Neural progenitor cell (in vitro differentiated cells): Measurements from ENCODE around the gene PARP8. TPM values are rescaled to one million over a fixed set of nuclear protein-coding genes. Genes with fewer than 3 reads are reported as not detected.

Source experiments
- DNase-seq: peaks from one replicate; pipeline ENCODE4 v3.0.0-alpha.2; 2016; ENCODE audit warnings: low spot score
- H2AFZ ChIP-seq: fragments of 200-600 bp; sonication (generic); replicated peaks from 2 replicates; pipeline ENCODE4 v1.6.1; 2016; ENCODE audit warnings: antibody characterized with exemption
- H3F3A ChIP-seq: fragments of 200-600 bp; sonication (generic); 2 replicates; pipeline ENCODE4 v1.6.1; 2016; ENCODE audit warnings: antibody characterized with exemption, low read depth
- H3K27ac ChIP-seq: fragments of 200-600 bp; sonication (generic); 2 replicates; pipeline ENCODE4 v1.5.1; 2016; ENCODE audit warnings: mild to moderate bottlenecking
- H3K27me3 ChIP-seq: fragments of 200-600 bp; sonication (generic); 2 replicates; pipeline ENCODE4 v1.6.1; 2016; ENCODE audit warnings: mild to moderate bottlenecking, moderate library complexity
- H3K36me3 ChIP-seq: fragments of 200-600 bp; sonication (generic); 2 replicates; pipeline ENCODE4 v1.5.1; 2016
- H3K4me1 ChIP-seq: fragments of 200-600 bp; sonication (generic); 2 replicates; pipeline ENCODE4 v1.6.1; 2016; ENCODE audit warnings: mixed run types
- H3K4me2 ChIP-seq: fragments of 200-600 bp; sonication (generic); 2 replicates; pipeline ENCODE4 v1.6.1; 2016
- H3K4me3 ChIP-seq: fragments of 200-600 bp; sonication (generic); 2 replicates; pipeline ENCODE4 v1.5.1; 2016
- H3K79me2 ChIP-seq: fragments of 200-600 bp; sonication (generic); 2 replicates; pipeline ENCODE4 v1.6.1; 2016; ENCODE audit warnings: low read depth
- H3K9ac ChIP-seq: fragments of 200-600 bp; sonication (generic); 2 replicates; pipeline ENCODE4 v1.6.1; 2016
- H3K9me3 ChIP-seq: fragments of 200-600 bp; sonication (generic); 2 replicates; pipeline ENCODE4 v1.5.1; 2016; ENCODE audit warnings: low read depth
- H4K20me1 ChIP-seq: fragments of 200-600 bp; sonication (generic); 2 replicates; pipeline ENCODE4 v1.6.1; 2016; ENCODE audit warnings: low read depth
- H3K27ac Mint-ChIP-seq: 3 replicates; pipeline ENCODE4 v1.8.0; 2021; ENCODE audit warnings: mixed read lengths
- H3K27me3 Mint-ChIP-seq: 2 replicates; pipeline ENCODE4 v1.8.0; 2022; ENCODE audit warnings: low read depth, mild to moderate bottlenecking, inconsistent platforms, moderate library complexity, mixed read lengths; ENCODE audit not compliant: insufficient read depth
- H3K36me3 Mint-ChIP-seq: 3 replicates; pipeline ENCODE4 v1.8.0; 2021; ENCODE audit warnings: mixed read lengths
- H3K4me1 Mint-ChIP-seq: 3 replicates; pipeline ENCODE4 v1.8.0; 2021; ENCODE audit warnings: mixed read lengths
- H3K4me3 Mint-ChIP-seq: 3 replicates; pipeline ENCODE4 v1.8.0; 2021; ENCODE audit warnings: mild to moderate bottlenecking, moderate library complexity, mixed read lengths
- H3K9me3 Mint-ChIP-seq: 3 replicates; pipeline ENCODE4 v1.8.0; 2020; ENCODE audit warnings: mixed read lengths
- CTCF ChIP-seq: fragments of 200-600 bp; sonication (generic); IDR thresholded peaks from 2 replicates; pipeline ENCODE4 v1.5.1; 2017; ENCODE audit warnings: antibody characterized with exemption, mild to moderate bottlenecking
- EZH2 ChIP-seq: fragments of 200-600 bp; sonication (generic); IDR thresholded peaks from 2 replicates; pipeline ENCODE4 v1.6.1; 2017; ENCODE audit warnings: antibody characterized with exemption, mild to moderate bottlenecking, moderate library complexity
- EZH2phosphoT487 ChIP-seq: fragments of 200-600 bp; sonication (generic); IDR thresholded peaks from 2 replicates; pipeline ENCODE4 v1.6.1; 2017; ENCODE audit warnings: antibody characterized with exemption
- total RNA-seq: library from RNA; depleted of rRNA; stranded (reverse); fragments of >200 nt; gene quantifications from 2 replicates; pipeline ENCODE4 v1.2.3, GENCODE V29; 2015; ENCODE audit warnings: low replicate concordance

Gene PARP8
- total RNA-seq, 1 donor from 2014 or later, result 38.9 TPM

GRCh38 chr5:50813691-50814090 lies 147.3 kb downstream of the PARP8 start:
- no peak overlapping the region for H3K9ac ChIP-seq
- no peaks in the 10 kb centered on the region for H3K27me3 ChIP-seq
- H4K20me1 ChIP-seq, result no peaks in the 10 kb centered on the region
- H3K9me3 ChIP-seq, result no peaks in the 10 kb centered on the region
- H3K27me3 Mint-ChIP-seq, result peaks cover 3% of the 10 kb centered on the region
- H2AFZ ChIP-seq, result no peak overlapping the region
- H3K4me3 Mint-ChIP-seq, result no peak overlapping the region
- peaks cover 8% of the 10 kb centered on the region for H3K9me3 Mint-ChIP-seq
- H3K4me2 ChIP-seq, result no peak overlapping the region
- TF ChIP-seq EZH2phosphoT487, result no peak
- no peak for TF ChIP-seq EZH2
- TF ChIP-seq CTCF, result no peak
- no peaks in the 10 kb centered on the region for H3K79me2 ChIP-seq
- no peak overlapping the region for H3K27ac ChIP-seq
- no peak for DNase-seq
- H3K36me3 Mint-ChIP-seq, result peaks cover 13% of the 10 kb centered on the region
- H3K36me3 ChIP-seq, result peaks cover 15% of the 10 kb centered on the region
- no peaks in the 10 kb centered on the region for H3F3A ChIP-seq
- no peaks in the 10 kb centered on the region for H3K4me1 Mint-ChIP-seq
- peaks cover 7% of the 10 kb centered on the region for H3K4me1 ChIP-seq
- H3K27ac Mint-ChIP-seq, result no peak overlapping the region
- H3K4me3 ChIP-seq, result no peak overlapping the region

- peaks cover 8% of the 10 kb centered on the region for H3K9me3 Mint-ChIP-seq
- H3K4me1 ChIP-seq, result peaks cover 7% of the 10 kb centered on the region
- peaks cover 3% of the 10 kb centered on the region for H3K27me3 Mint-ChIP-seq
These were observed 148.1 kb downstream of the PARP8 start for GRCh38 chr5:50814556-50814955.

GRCh38 chr5:50822046-50822445 lies 155.6 kb downstream of the PARP8 start:
- no peak for DNase-seq
- Histone ChIP-seq H3K27ac (no peak overlapping the region), H3K36me3 (peaks cover 5% of the 10 kb centered on the region), H3K4me1 (no peaks in the 10 kb centered on the region), H4K20me1 (no peaks in the 10 kb centered on the region), H3F3A (no peaks in the 10 kb centered on the region), H3K9me3 (no peaks in the 10 kb centered on the region), H3K4me3 (no peak overlapping the region), H3K27me3 (no peaks in the 10 kb centered on the region), H2AFZ (no peak overlapping the region), H3K4me2 (no peak overlapping the region), H3K79me2 (no peaks in the 10 kb centered on the region), H3K9ac (no peak overlapping the region)
- TF ChIP-seq EZH2phosphoT487, result no peak
- no peak for TF ChIP-seq CTCF
- no peak for TF ChIP-seq EZH2
- Mint-ChIP-seq H3K9me3 (no peaks in the 10 kb centered on the region), H3K4me1 (peaks cover 2% of the 10 kb centered on the region), H3K4me3 (no peak overlapping the region), H3K27me3 (no peaks in the 10 kb centered on the region), H3K36me3 (peaks cover 15% of the 10 kb centered on the region), H3K27ac (no peak overlapping the region)

More at GRCh38 chr5:50814556-50814955, 148.1 kb downstream of the PARP8 start:
- Histone ChIP-seq H3K4me2 (no peak overlapping the region), H3K27me3 (no peaks in the 10 kb centered on the region), H2AFZ (no peak overlapping the region), H3K9me3 (no peaks in the 10 kb centered on the region), H4K20me1 (no peaks in the 10 kb centered on the region), H3K4me3 (no peak overlapping the region), H3K9ac (no peak overlapping the region), H3K27ac (no peak overlapping the region), H3F3A (no peaks in the 10 kb centered on the region), H3K79me2 (no peaks in the 10 kb centered on the region), H3K36me3 (peaks cover 15% of the 10 kb centered on the region)
- no peak for DNase-seq
- Mint-ChIP-seq H3K36me3 (peaks cover 13% of the 10 kb centered on the region), H3K4me1 (no peaks in the 10 kb centered on the region), H3K27ac (no peak overlapping the region), H3K4me3 (no peak overlapping the region)
- TF ChIP-seq EZH2 (no peak), CTCF (no peak), EZH2phosphoT487 (no peak)

- no peak overlapping the region for H2AFZ ChIP-seq
- Mint-ChIP-seq H3K9me3 (no peaks in the 10 kb centered on the region), H3K27ac (no peak overlapping the region), H3K4me1 (peaks cover 2% of the 10 kb centered on the region), H3K36me3 (peaks cover 18% of the 10 kb centered on the region), H3K27me3 (no peaks in the 10 kb centered on the region), H3K4me3 (no peak overlapping the region)
- no peak overlapping the region for H3K9ac ChIP-seq
- H3K4me3 ChIP-seq, result no peak overlapping the region
- no peaks in the 10 kb centered on the region for H3F3A ChIP-seq
- no peaks in the 10 kb centered on the region for H3K27me3 ChIP-seq
- no peak overlapping the region for H3K27ac ChIP-seq
- no peaks in the 10 kb centered on the region for H3K79me2 ChIP-seq
- no peaks in the 10 kb centered on the region for H3K9me3 ChIP-seq
- TF ChIP-seq EZH2 (no peak), CTCF (no peak), EZH2phosphoT487 (no peak)
- H4K20me1 ChIP-seq, result no peaks in the 10 kb centered on the region
- H3K4me2 ChIP-seq, result no peak overlapping the region
- peaks cover 8% of the 10 kb centered on the region for H3K36me3 ChIP-seq
- no peaks in the 10 kb centered on the region for H3K4me1 ChIP-seq
- DNase-seq, result no peak
These were observed 156.3 kb downstream of the PARP8 start for GRCh38 chr5:50822761-50823160.
